PC-3 (cell line): ENCODE data around the gene FRMPD4.
"Not testable (repeated sequence)": the region's sequence is repeated elsewhere in the genome, so short reads cannot be mapped to it uniquely, and the experiment has no call there.

Source experiments
- EZH2 ChIP-seq: fragments of 300-600 bp; sonication (generic); IDR thresholded peaks from one replicate; pipeline ENCODE4 v1.6.1; 2017; ENCODE audit warnings: antibody characterized with exemption, mild to moderate bottlenecking, low read length; ENCODE audit not compliant: unreplicated experiment
- EZH2phosphoT487 ChIP-seq: fragments of 300-600 bp; sonication (generic); IDR thresholded peaks from 2 replicates; pipeline ENCODE4 v1.6.1; 2018; ENCODE audit warnings: mild to moderate bottlenecking, antibody characterized with exemption, low read length, borderline replicate concordance
- TF ChIP-seq, protein P1 (sequence below): fragments of 300-600 bp; sonication (generic); conservative IDR thresholded peaks from 2 replicates; pipeline ENCODE4 v1.5.1; 2017; ENCODE audit warnings: antibody characterized with exemption, low read depth, mild to moderate bottlenecking, low read length

DNA sequence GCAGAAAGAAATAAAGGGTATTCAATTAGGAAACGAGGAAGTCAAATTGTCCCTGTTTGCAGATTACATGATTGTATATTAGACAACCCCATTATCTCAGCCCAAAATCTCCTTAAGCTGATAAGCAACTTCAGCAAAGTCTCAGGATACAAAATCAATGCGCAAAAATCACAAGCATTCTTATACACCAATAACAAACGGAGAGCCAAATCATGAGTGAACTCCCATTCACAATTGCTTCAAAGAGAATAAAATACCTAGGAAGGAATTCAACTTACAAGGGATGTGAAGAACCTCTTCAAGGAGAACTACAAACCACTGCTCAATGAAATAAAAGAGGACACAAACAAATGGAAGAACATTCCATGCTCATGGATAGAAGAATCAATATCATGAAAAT lies 404.0 kb downstream of the FRMPD4 start:
- TF ChIP-seq, protein P1, sequence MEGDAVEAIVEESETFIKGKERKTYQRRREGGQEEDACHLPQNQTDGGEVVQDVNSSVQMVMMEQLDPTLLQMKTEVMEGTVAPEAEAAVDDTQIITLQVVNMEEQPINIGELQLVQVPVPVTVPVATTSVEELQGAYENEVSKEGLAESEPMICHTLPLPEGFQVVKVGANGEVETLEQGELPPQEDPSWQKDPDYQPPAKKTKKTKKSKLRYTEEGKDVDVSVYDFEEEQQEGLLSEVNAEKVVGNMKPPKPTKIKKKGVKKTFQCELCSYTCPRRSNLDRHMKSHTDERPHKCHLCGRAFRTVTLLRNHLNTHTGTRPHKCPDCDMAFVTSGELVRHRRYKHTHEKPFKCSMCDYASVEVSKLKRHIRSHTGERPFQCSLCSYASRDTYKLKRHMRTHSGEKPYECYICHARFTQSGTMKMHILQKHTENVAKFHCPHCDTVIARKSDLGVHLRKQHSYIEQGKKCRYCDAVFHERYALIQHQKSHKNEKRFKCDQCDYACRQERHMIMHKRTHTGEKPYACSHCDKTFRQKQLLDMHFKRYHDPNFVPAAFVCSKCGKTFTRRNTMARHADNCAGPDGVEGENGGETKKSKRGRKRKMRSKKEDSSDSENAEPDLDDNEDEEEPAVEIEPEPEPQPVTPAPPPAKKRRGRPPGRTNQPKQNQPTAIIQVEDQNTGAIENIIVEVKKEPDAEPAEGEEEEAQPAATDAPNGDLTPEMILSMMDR, result not testable (repeated sequence)
- TF ChIP-seq EZH2phosphoT487, EZH2: not testable (repeated sequence)
